Hepatocyte (in vitro differentiated cells): ENCODE results near the gene HIPK3.

ENCODE experiments used
- CTCF ChIP-seq: fragments of 200-600 bp; sonication (generic); IDR thresholded peaks from 2 replicates; pipeline ENCODE4 v1.5.1; 2016; ENCODE audit warnings: antibody characterized with exemption, mild to moderate bottlenecking; ENCODE audit not compliant: poor library complexity
- EZH2 ChIP-seq: fragments of 200-600 bp; sonication (generic); IDR thresholded peaks from 2 replicates; pipeline ENCODE4 v1.6.1; 2016; ENCODE audit warnings: antibody characterized with exemption, mild to moderate bottlenecking, borderline replicate concordance
- EZH2phosphoT487 ChIP-seq: fragments of 200-600 bp; sonication (generic); IDR thresholded peaks from one replicate; pipeline ENCODE4 v1.6.1; 2018; ENCODE audit warnings: antibody characterized with exemption, mild to moderate bottlenecking, low read depth, moderate library complexity; ENCODE audit not compliant: unreplicated experiment, severe bottlenecking

DNA sequence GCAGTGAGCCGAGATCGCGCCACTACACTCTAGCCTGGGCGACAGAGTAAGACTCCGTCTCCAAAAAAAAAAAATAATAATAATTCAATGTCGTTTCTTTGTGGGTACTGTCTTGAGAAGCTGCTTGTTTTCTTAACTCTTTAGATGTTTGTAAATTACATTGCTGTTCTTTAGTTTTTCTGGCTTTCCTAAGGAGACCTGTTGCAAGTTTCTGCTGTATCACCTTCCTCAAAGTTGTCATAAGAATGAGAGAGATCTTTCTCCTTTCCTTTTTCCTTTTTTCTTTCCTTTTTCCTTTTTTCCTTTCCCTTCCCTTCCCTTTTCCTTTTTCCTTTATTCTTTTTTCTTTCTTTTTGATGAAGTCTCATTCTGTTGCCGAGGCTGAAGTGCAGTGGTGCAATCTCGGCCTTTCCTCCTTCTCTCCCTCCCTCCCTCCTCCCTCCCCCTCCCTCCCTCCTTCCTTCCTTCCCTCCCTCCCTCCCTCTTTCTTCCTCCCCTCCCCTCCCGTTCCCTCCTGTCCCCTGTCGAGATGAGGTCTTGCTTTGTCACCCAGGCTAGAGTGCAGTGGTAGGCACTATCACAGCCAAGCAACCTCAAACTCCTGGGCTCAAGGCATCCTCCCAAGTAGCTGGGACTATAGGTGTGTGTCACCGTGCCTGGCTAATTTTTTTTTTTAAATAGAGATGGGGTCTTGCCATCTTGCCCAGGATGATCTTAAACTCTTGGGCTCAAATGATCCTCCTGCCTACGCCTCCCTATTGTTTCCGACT, 15.3 kb downstream of the HIPK3 start:
- no peak for TF ChIP-seq CTCF
- no peak for TF ChIP-seq EZH2
- no peak for TF ChIP-seq EZH2phosphoT487
